Activated naive CD4-positive, alpha-beta T cell treated with anti-CD3 and anti-CD28 coated beads, Interleukin-2, amount 50 U/mL, for 72 hours (primary cell): ENCODE data around the gene ZNF385D. TPM values are rescaled to one million over a fixed set of nuclear protein-coding genes. Genes with fewer than 3 reads are reported as not detected.

Experiments
- ATAC-seq, 2 donors: fragments of 150-1000 bp; cut with Tn5 transposase; 2 replicates each; pipeline ENCODE4 v1.10.0; 2021; ENCODE audit warnings: mild to moderate bottlenecking in 2 of 2, moderate library complexity in 2 of 2
- DNase-seq, 2 donors: peaks; one replicate each; pipeline ENCODE4 v3.0.0; 2021 to 2022; ENCODE audit warnings: low spot score in 2 of 2
- H3K27ac Mint-ChIP-seq, 2 donors: one replicate each; pipeline ENCODE4 v1.8.0; 2022; ENCODE audit warnings: mild to moderate bottlenecking in 2 of 2, mixed read lengths in 2 of 2
- H3K36me3 Mint-ChIP-seq, 2 donors: one replicate each; pipeline ENCODE4 v1.8.0; 2022; ENCODE audit warnings: mixed read lengths in 2 of 2
- H3K9me3 Mint-ChIP-seq, 2 donors: one replicate each; pipeline ENCODE4 v1.8.0; 2022; ENCODE audit warnings: mixed read lengths in 2 of 2
- total RNA-seq, 2 donors: library from RNA; stranded (reverse); gene quantifications; one replicate each; pipeline ENCODE4 v1.2.3, GENCODE V29; 2022

The ZNF385D gene
- total RNA-seq, 2 donors from 2014 or later = not detected

DNA sequence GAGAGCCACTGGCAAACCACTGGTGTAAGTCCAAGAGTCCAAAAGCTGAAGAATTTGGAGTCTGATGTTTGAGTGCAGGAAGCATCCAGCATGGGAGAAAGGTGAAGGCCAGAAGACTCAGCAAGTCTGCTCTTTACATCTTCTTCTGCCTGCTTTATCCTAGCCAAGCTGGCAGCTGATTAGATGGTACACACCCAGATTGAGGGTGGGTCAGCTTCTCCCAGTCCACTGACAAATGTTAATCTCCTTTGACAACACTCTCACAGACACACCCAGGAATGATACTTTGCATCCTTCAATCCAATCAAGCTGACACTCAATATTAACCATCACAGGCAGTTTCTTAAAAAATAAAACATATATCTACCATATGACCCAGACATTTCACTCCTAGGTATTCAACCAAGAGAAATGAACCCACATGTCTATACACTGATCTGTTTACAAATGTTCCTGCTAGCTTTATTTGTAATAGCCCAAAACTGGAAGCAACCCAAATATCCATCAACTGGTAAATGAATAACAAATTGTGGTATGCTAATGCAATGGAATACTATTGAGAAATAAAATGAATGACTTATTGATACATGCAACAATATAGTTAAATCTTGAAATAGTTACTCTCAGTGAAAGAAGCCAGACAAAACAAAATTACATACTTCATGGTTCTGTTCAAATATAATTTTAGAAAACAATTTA is 373.8 kb downstream of the ZNF385D start:
- DNase-seq (no peak), ATAC-seq (no peak)
- Mint-ChIP-seq H3K9me3 (peaks cover 0 to 5% of the 10 kb centered on the region in 2 donors), H3K36me3 (peaks cover 0 to 6% of the 10 kb centered on the region in 2 donors), H3K27ac (no peak overlapping the region)

DNA sequence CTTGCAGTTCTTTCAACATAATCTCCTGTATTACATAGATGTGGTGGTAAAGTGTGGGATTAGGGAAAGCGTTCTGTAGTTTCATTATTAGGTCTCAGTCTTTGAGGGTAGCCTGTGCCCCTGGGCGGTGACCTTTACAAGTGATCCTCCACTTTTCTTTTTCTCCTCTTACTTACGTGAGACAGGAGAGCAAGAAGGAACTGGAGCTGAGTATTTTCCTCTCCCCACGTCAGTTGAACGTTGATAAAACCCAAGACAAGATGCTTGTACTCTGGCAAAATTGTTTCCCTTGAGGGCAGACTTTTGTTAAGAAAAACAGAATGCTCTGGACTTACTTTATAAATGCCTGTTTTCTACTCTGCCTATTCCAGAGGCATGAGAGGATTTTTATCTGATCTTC is 378.7 kb downstream of the ZNF385D start:
- DNase-seq = no peak

More for the DNA sequence above, 378.7 kb downstream of the ZNF385D start:
- Mint-ChIP-seq H3K27ac (no peak overlapping the region), H3K9me3 (peaks cover 0 to 5% of the 10 kb centered on the region in 2 donors), H3K36me3 (no peaks in the 10 kb centered on the region)
- no peak for ATAC-seq
